ENCODE data around the gene RBM18.

DNA sequence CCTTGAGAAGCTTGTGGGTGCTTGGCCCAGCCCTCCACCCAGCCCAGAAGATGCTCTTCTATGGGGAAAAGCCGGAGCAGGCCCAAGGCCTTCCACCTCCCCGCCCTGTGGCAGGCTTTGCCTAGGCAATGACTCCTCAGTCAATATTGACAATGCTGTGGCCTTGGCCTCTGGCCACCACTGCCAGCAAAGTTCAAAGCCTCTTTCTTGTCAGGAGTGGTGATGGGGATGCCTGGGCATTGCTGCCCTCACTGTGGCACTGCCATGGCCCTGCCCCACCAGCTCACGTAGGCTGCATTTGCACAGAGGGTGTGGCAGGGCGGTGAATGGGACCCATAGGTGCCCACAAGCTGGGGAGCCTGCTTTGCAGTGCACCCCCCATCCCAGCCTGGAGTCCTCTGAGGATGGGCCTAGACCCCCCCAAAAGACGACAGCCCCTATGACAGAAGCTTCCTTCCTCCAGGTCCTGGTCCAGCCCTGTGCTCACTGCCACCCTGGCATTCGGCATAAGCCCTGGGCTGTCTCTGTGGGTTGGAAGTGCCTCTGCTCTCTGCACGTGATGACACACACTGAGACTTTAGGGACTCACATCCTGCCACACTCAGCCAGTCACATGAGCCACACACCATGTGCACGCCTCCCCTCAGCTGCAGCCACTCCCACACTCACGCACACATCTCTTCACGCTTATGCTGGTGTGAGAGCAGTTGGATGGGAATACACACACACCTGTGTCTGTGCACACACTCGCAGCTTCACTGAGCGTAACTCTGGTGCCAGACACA lies 73.9 kb downstream of the RBM18 start:
- TF ChIP-seq CTCF (IDR thresholded peaks at IDR 0.05) (no peak), EZH2 (IDR thresholded peaks at IDR 0.05; ENCODE audit: borderline replicate concordance, insufficient read depth, low read depth, low read length, poor library complexity, severe bottlenecking) (no peak)
